ENCODE measurements around the gene ATP6V1C2. TPM values are rescaled to one million over a fixed set of nuclear protein-coding genes. Genes with fewer than 3 reads are reported as not detected.

The ATP6V1C2 gene
- total RNA-seq, 1 experiment from 2014 or later = not detected

- Histone ChIP-seq H3F3A (ENCODE audit: insufficient read depth, low read depth) (no peaks in the 10 kb centered on the region), H3K4me3 (no peak overlapping the region), H4K20me1 (ENCODE audit: insufficient read depth) (no peaks in the 10 kb centered on the region), H3K79me2 (ENCODE audit: low read depth) (no peaks in the 10 kb centered on the region), H3K27me3 (ENCODE audit: insufficient read depth, low read depth) (peaks cover 83% of the 10 kb centered on the region), H3K27ac (no peak overlapping the region), H2AFZ (no peak overlapping the region), H3K9me2 (ENCODE audit: insufficient read depth) (no peaks in the 10 kb centered on the region), H3K36me3 (ENCODE audit: low read depth) (no peaks in the 10 kb centered on the region), H3K4me2 (no peak overlapping the region), H3K9me3 (ENCODE audit: insufficient read depth, low read depth) (no peaks in the 10 kb centered on the region), H3K4me1 (replicated peaks; ENCODE audit: insufficient read depth) (no peaks in the 10 kb centered on the region)
- TF ChIP-seq EZH2 (IDR thresholded peaks at IDR 0.05; ENCODE audit: low read depth) = no peak
- TF ChIP-seq, protein P1, sequence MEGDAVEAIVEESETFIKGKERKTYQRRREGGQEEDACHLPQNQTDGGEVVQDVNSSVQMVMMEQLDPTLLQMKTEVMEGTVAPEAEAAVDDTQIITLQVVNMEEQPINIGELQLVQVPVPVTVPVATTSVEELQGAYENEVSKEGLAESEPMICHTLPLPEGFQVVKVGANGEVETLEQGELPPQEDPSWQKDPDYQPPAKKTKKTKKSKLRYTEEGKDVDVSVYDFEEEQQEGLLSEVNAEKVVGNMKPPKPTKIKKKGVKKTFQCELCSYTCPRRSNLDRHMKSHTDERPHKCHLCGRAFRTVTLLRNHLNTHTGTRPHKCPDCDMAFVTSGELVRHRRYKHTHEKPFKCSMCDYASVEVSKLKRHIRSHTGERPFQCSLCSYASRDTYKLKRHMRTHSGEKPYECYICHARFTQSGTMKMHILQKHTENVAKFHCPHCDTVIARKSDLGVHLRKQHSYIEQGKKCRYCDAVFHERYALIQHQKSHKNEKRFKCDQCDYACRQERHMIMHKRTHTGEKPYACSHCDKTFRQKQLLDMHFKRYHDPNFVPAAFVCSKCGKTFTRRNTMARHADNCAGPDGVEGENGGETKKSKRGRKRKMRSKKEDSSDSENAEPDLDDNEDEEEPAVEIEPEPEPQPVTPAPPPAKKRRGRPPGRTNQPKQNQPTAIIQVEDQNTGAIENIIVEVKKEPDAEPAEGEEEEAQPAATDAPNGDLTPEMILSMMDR (conservative IDR thresholded peaks at IDR 0.05) = no peak
- no peak for DNase-seq
- intact Hi-C loops (cut with micrococcal nuclease; ENCODE audit: unreplicated experiment) = no loop called here
- ChIA-PET POLR2A (ENCODE audit: unreplicated experiment) (no interaction called here), CTCF (no interaction called here)
- BruUV-seq (replicated peaks) = no TSS peak
Observed at GRCh38 chr2:10826625-10827024, 105.2 kb downstream of the ATP6V1C2 start.

DNA sequence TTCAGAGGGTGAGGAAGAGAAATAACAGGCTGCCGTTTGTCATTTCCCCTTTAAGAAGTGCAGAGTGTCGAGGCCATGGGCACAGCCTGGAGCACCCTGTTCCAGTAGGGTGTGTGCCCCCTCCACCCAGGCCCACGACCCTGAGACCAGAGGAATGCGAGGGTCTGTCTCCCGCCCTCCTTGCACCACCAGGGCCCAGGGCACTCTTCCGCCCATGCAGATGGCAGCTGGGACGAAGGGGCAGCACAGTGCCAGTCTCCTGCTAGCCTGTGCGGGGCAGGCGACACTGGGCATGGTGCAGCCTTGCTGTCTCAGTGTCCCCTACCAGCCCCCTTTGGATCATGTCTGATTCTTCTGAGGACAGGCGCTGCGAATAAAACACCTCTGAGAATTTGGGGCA lies 106.9 kb downstream of the ATP6V1C2 start:
- Histone ChIP-seq H4K20me1 (ENCODE audit: insufficient read depth) (no peaks in the 10 kb centered on the region), H3K9me3 (ENCODE audit: insufficient read depth, low read depth) (no peaks in the 10 kb centered on the region), H3K27ac (no peak overlapping the region), H3F3A (ENCODE audit: insufficient read depth, low read depth) (no peaks in the 10 kb centered on the region), H3K9me2 (ENCODE audit: insufficient read depth) (no peaks in the 10 kb centered on the region), H3K36me3 (ENCODE audit: low read depth) (no peaks in the 10 kb centered on the region), H3K79me2 (ENCODE audit: low read depth) (no peaks in the 10 kb centered on the region), H3K4me1 (replicated peaks; ENCODE audit: insufficient read depth) (no peaks in the 10 kb centered on the region), H3K4me2 (no peak overlapping the region), H3K27me3 (ENCODE audit: insufficient read depth, low read depth) (peaks cover 72% of the 10 kb centered on the region), H3K4me3 (no peak overlapping the region), H2AFZ (no peak overlapping the region)
- no TSS peak for BruUV-seq (replicated peaks)
- no peak for DNase-seq
- POLR2A ChIA-PET (ENCODE audit: unreplicated experiment) = no interaction called here
- TF ChIP-seq, protein P1 (conservative IDR thresholded peaks at IDR 0.05) = no peak
- no peak for TF ChIP-seq EZH2 (IDR thresholded peaks at IDR 0.05; ENCODE audit: low read depth)
- CTCF ChIA-PET = no interaction called here
- intact Hi-C loops (cut with micrococcal nuclease; ENCODE audit: unreplicated experiment) = no loop called here

GRCh38 chr2:10829299-10829698 lies 107.9 kb downstream of the ATP6V1C2 start:
- CTCF ChIA-PET = no interaction called here
- BruUV-seq (replicated peaks) = no TSS peak

More at GRCh38 chr2:10829299-10829698, 107.9 kb downstream of the ATP6V1C2 start:
- no peaks in the 10 kb centered on the region for H3K4me1 ChIP-seq (replicated peaks; ENCODE audit: insufficient read depth)
- H3F3A ChIP-seq (ENCODE audit: insufficient read depth, low read depth) = no peaks in the 10 kb centered on the region
- no peak for TF ChIP-seq EZH2 (IDR thresholded peaks at IDR 0.05; ENCODE audit: low read depth)
- TF ChIP-seq, protein P1 (conservative IDR thresholded peaks at IDR 0.05) = no peak
- H4K20me1 ChIP-seq (ENCODE audit: insufficient read depth) = no peaks in the 10 kb centered on the region
- H3K79me2 ChIP-seq (ENCODE audit: low read depth) = no peaks in the 10 kb centered on the region
- H3K9me2 ChIP-seq (ENCODE audit: insufficient read depth) = no peaks in the 10 kb centered on the region
- no peak overlapping the region for H3K27ac ChIP-seq
- no peak for DNase-seq
- no peak overlapping the region for H3K4me2 ChIP-seq
- H3K9me3 ChIP-seq (ENCODE audit: insufficient read depth, low read depth) = no peaks in the 10 kb centered on the region
- H2AFZ ChIP-seq = no peak overlapping the region
- POLR2A ChIA-PET (ENCODE audit: unreplicated experiment) = no interaction called here
- no peak overlapping the region for H3K4me3 ChIP-seq
- intact Hi-C loops (cut with micrococcal nuclease; ENCODE audit: unreplicated experiment) = no loop called here
- peaks cover 63% of the 10 kb centered on the region for H3K27me3 ChIP-seq (ENCODE audit: insufficient read depth, low read depth)
- H3K36me3 ChIP-seq (ENCODE audit: low read depth) = no peaks in the 10 kb centered on the region

Measured in PC-9 (cell line).